Psoas muscle (tissue), 8 donors: ENCODE data around the gene ANKRD11. TPM values are rescaled to one million over a fixed set of nuclear protein-coding genes. Genes with fewer than 3 reads are reported as not detected.
A peak's percentile ranks its signal among the peaks of the same experiment; 100 is the strongest.

ENCODE experiments used
- ATAC-seq, 4 donors: fragments of 200-7000 bp; cut with Tn5 transposase; one replicate each; pipeline ENCODE4 v1.9.1; 2020; ENCODE audit warnings: moderate library complexity in 3 of 4, mild to moderate bottlenecking in 2 of 4
- DNase-seq, 2 donors: peaks; one replicate each; pipeline ENCODE4 v3.0.0-alpha.2; 2020
- H3K27ac ChIP-seq: fragments of 200-600 bp; one replicate; pipeline ENCODE4 v1.8.0; 2022
- H3K27me3 ChIP-seq, 3 donors: fragments of 200-600 bp in 1 of 3; one replicate each; pipeline versions ENCODE4 v1.6.1 to v1.8.0; 2013 to 2022; ENCODE audit warnings: low read length in 2 of 3, mild to moderate bottlenecking in 2 of 3, moderate library complexity in 1 of 3; ENCODE audit not compliant: insufficient read depth in 3 of 3
- H3K36me3 ChIP-seq, 2 donors: fragments of 200-600 bp in 1 of 2; one replicate each; pipeline versions ENCODE4 v1.6.1 to v1.8.0; 2013 to 2022; ENCODE audit warnings: low read depth in 1 of 2, mild to moderate bottlenecking in 1 of 2, moderate library complexity in 1 of 2; ENCODE audit not compliant: insufficient read depth in 1 of 2
- H3K4me1 ChIP-seq: fragments of 200-600 bp; one replicate; pipeline ENCODE4 v1.8.0; 2022
- H3K4me3 ChIP-seq: fragments of 200-600 bp; one replicate; pipeline ENCODE4 v1.8.0; 2022; ENCODE audit warnings: mild to moderate bottlenecking
- H3K9me3 ChIP-seq: fragments of 200-600 bp; one replicate; pipeline ENCODE4 v1.8.0; 2022
- CTCF ChIP-seq: fragments of 200-600 bp; IDR thresholded peaks from one replicate; pipeline ENCODE4 v1.8.0; 2022; ENCODE audit warnings: antibody characterized with exemption
- WGBS, 3 donors: extraction: QIAGEN DNeasy Blood & Tissue Kit; methylation state at CpG; one replicate each; pipeline versions ENCODE4 v1.1.6 to v1.1.7; 2013; 5-methylcytosine and 5-hydroxymethylcytosine counted together
- intact Hi-C, 2 donors: fragments of 100-400 bp; cut with DNase I; formaldehyde crosslinking; loops; one replicate each; pipeline versions ENCODE4 v1.11.0 to v1.14.2; 2022
- polyA plus RNA-seq, 3 donors: library from polyadenylated mRNA; stranded (reverse); fragments of 200-250 nt; gene quantifications; one replicate each; pipeline ENCODE4 v1.2.3, GENCODE V29; 2013
- total RNA-seq, 4 donors: library from RNA; stranded (reverse); fragmentation: NEBNext Ultra II Directional in 2 of 4; extraction: Animal tissue kit (Norgen Biotek cat#: 25700) in 2 of 4; gene quantifications; one replicate each; pipeline versions ENCODE4 v1.2.1 to v1.2.4, GENCODE V29; 2021 to 2023
- donor health status: healthy with polysubstance abuse.
- donor health status: DM: no; HTN: no; CAD: no; lungs with moderate emphysema.
- donor health status: Bipolar disorder and iron deficiency.
- donor health status: healthy.
- donor health status: DM: yes; HTN: yes; CAD: no.
- donor health status: DM: no; HTN: no; CAD: no.
- donor health status: DM: no; HTN: no; CAD: no.
- donor health status: DM: yes; HTN: yes; CAD: no.

ANKRD11 gene
- total and polyA plus RNA-seq, 7 donors = 22.3 to 72.8 (median 57.2) TPM

GRCh38 chr16:89481356-89481955, 8.9 kb downstream of the ANKRD11 start:
- H3K4me3 ChIP-seq = no peak overlapping the region
- ATAC-seq (peak in 3 of 4 donors; percentile 27 to 58 (median 29)), DNase-seq (peak in 1 of 2 donors; percentile 12)
- intact Hi-C loops = loop anchor here (5.0 to 10.0 kb wide), 2 partner anchors 34 to 127 kb away; no protein-coding TSS in a partner anchor
- peaks cover 87% of the 10 kb centered on the region for H3K4me1 ChIP-seq
- no peaks in the 10 kb centered on the region for H3K36me3 ChIP-seq
- H3K27ac ChIP-seq = peak overlapping the region; percentile 64
- H3K27me3 ChIP-seq = no peaks in the 10 kb centered on the region
- no peak for TF ChIP-seq CTCF
- 66 to 69% (median 66%) methylated on average over 13 of the region's 13 CpGs for WGBS, 3 donors
- no peaks in the 10 kb centered on the region for H3K9me3 ChIP-seq

- Histone ChIP-seq H3K27ac (peak overlapping the region; percentile 3), H3K4me3 (no peak overlapping the region)
- intact Hi-C loops = loop anchor here in 1 of 2 donors (5.0 kb wide), 1 partner anchor 36 kb away; no protein-coding TSS in a partner anchor
Measured at GRCh38 chr16:89478576-89479221, 11.7 kb downstream of the ANKRD11 start.

GRCh38 chr16:89476811-89477261, 13.5 kb downstream of the ANKRD11 start:
- H3K4me1 ChIP-seq = peaks cover 82% of the 10 kb centered on the region
- intact Hi-C loops = loop anchor here in 1 of 2 donors (5.0 kb wide), 1 partner anchor 35 kb away; no protein-coding TSS in a partner anchor
- DNase-seq (no peak), ATAC-seq (peak; percentile 65 to 76 (median 74))
- H3K27me3 ChIP-seq = no peaks in the 10 kb centered on the region
- no peaks in the 10 kb centered on the region for H3K9me3 ChIP-seq
- no peak for TF ChIP-seq CTCF
- H3K36me3 ChIP-seq = no peaks in the 10 kb centered on the region
- no peak overlapping the region for H3K4me3 ChIP-seq
- WGBS, 3 donors = 34 to 54% (median 40%) methylated on average over 10 of the region's 10 CpGs
- H3K27ac ChIP-seq = peak overlapping the region; percentile 79

More at GRCh38 chr16:89478576-89479221, 11.7 kb downstream of the ANKRD11 start:
- 80 to 87% (median 81%) methylated on average over 14 of the region's 14 CpGs for WGBS, 3 donors
- Histone ChIP-seq H3K4me1 (peaks cover 83% of the 10 kb centered on the region), H3K36me3 (no peaks in the 10 kb centered on the region), H3K27me3 (no peaks in the 10 kb centered on the region), H3K9me3 (no peaks in the 10 kb centered on the region)
- TF ChIP-seq CTCF = no peak
- ATAC-seq (no peak), DNase-seq (peak in 1 of 2 donors; percentile 36)

- no peak for TF ChIP-seq CTCF
- no peak overlapping the region for H3K4me3 ChIP-seq
- 48 to 78% (median 49%) methylated on average over 5 of the region's 5 CpGs for WGBS, 3 donors
- intact Hi-C loops = loop anchor here in 1 of 2 donors (5.0 kb wide), 1 partner anchor 34 kb away; no protein-coding TSS in a partner anchor
- ATAC-seq (peak; percentile 36 to 73 (median 64)), DNase-seq (peak in 1 of 2 donors; percentile 16)
- no peaks in the 10 kb centered on the region for H3K9me3 ChIP-seq
- peak overlapping the region; percentile 79 for H3K27ac ChIP-seq
- peaks cover 82% of the 10 kb centered on the region for H3K4me1 ChIP-seq
- H3K36me3 ChIP-seq = no peaks in the 10 kb centered on the region
- H3K27me3 ChIP-seq = no peaks in the 10 kb centered on the region
Measured at GRCh38 chr16:89476379-89476778, 14.0 kb downstream of the ANKRD11 start.
